OCI-LY7 (cell line): ENCODE results near the gene SPINT1.

ENCODE experiments used
- CTCF ChIP-seq: fragments of 200-600 bp; sonication (generic); conservative IDR thresholded peaks from 2 replicates; pipeline ENCODE4 v1.5.1; 2014; ENCODE audit warnings: mild to moderate bottlenecking, antibody characterized with exemption, low read length, moderate library complexity, mixed read lengths
- EZH2phosphoT487 ChIP-seq: fragments of 200-600 bp; sonication (generic); IDR thresholded peaks from 2 replicates; pipeline ENCODE4 v1.6.1; 2018; ENCODE audit warnings: low read depth, borderline replicate concordance, mild to moderate bottlenecking, mixed run types, antibody characterized with exemption, low read length, moderate library complexity, mixed read lengths

DNA sequence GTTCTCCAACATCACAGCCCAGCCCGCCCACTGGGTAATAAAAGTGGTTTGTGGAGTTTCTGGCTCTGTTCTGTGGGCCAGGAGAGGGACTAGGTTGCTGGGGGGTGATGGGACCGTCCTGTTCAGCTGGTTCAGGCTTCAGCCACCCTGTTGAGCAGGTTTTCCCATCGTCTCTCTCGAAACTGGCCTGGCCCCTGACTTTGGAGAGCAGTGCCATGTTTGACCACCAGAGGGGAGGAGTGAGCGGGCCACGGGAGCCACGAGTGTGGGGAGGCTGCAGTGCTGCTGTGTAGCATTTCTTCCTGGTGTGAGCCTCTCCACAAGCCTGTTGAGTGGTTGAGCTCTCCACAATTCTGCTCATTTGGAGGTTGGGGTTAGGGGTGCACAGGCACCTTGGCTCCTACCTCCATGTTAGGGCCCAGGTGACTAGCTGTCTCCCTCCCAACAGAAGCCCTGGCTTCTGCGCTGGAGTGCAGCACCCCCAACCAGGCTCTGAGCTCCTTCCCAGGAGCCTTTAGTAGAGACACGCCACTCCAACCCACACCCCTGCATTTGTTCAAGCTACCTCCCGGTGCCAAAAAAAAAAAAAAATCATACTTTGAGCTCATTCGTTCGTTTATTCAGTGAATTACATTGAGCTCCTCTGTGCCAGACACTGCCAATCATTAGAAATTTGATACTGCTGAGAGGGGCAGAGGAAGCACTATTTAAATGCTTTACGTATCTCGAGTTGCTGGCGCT, 13.9 kb downstream of the SPINT1 start:
- TF ChIP-seq CTCF (peak; percentile 97), EZH2phosphoT487 (no peak)
